Adrenal gland (tissue), 12 donors: ENCODE measurements around the gene HOPX. TPM values are rescaled to one million over a fixed set of nuclear protein-coding genes. Genes with fewer than 3 reads are reported as not detected.
"Not testable (repeated sequence)": the region's sequence is repeated elsewhere in the genome, so short reads cannot be mapped to it uniquely, and the experiment has no call there.

Source experiments
- DNase-seq, 7 donors: peaks; one replicate each; pipeline ENCODE4 v3.0.0-alpha.2; 2019 to 2020
- H3K27ac ChIP-seq, 5 donors: fragments of 200-600 bp; sonication (generic) in 4 of 5; 1 replicate in 3 of 5; 2 replicates in 2 of 5; pipeline versions ENCODE4 v1.5.1 to v1.8.0; 2016 to 2020; ENCODE audit warnings: mild to moderate bottlenecking in 1 of 5
- H3K27me3 ChIP-seq: fragments of 200-600 bp; 2 replicates; pipeline ENCODE4 v1.8.0; 2021
- H3K36me3 ChIP-seq, 2 donors: fragments of 200-600 bp; replicated peaks in 1 of 2; 1 replicate in 1 of 2; 2 replicates in 1 of 2; pipeline versions ENCODE4 v1.5.1 to v1.8.0; 2018 to 2022
- H3K4me1 ChIP-seq, 2 donors: fragments of 200-600 bp; replicated peaks in 1 of 2; 1 replicate in 1 of 2; 2 replicates in 1 of 2; pipeline versions ENCODE4 v1.5.1 to v1.8.0; 2018 to 2021
- H3K4me3 ChIP-seq, 4 donors: fragments of 200-600 bp; sonication (generic) in 3 of 4; one replicate each; pipeline ENCODE4 v1.5.1; 2016 to 2018
- H3K9me3 ChIP-seq, 3 donors: fragments of 200-600 bp; sonication (generic) in 1 of 3; replicated peaks in 1 of 3; 1 replicate in 2 of 3; 2 replicates in 1 of 3; pipeline versions ENCODE4 v1.5.1 to v1.8.0; 2016 to 2021
- POLR2A ChIP-seq, 2 donors: fragments of 450-650 bp; IDR thresholded peaks; one replicate each; pipeline ENCODE4 v1.6.1; 2017; ENCODE audit warnings: antibody characterized with exemption in 2 of 2, mild to moderate bottlenecking in 2 of 2, moderate library complexity in 1 of 2
- WGBS, 4 donors: extraction: QIAGEN DNeasy Blood & Tissue Kit in 2 of 4; methylation state at CpG; one replicate each; pipeline versions ENCODE4 v1.1.5 to v1.1.7; 2013 to 2017; 5-methylcytosine and 5-hydroxymethylcytosine counted together
- intact Hi-C, 2 donors: fragments of 100-400 bp; cut with DNase I; formaldehyde crosslinking; loops; one replicate each; pipeline versions ENCODE4 v1.14.1 to v1.15.0; 2022 to 2023
- polyA plus RNA-seq, 3 donors: library from polyadenylated mRNA; stranded (reverse); fragments of 200-250 nt in 2 of 3; fragments of 350-450 nt in 1 of 3; fragmentation: Illumina TruSeq in 1 of 3; extraction: RNeasy Lipid Tissue Mini Kit (QIAGEN cat#74804) in 1 of 3; gene quantifications; one replicate each; pipeline ENCODE4 v1.2.3, GENCODE V29; 2013 to 2014
- total RNA-seq, 9 donors: library from RNA; depleted of rRNA in 4 of 9; stranded (reverse); fragments of >200 nt in 4 of 9; fragments of 120-200 nt in 1 of 9; fragmentation: NEBNext Ultra II Directional in 1 of 9; extraction: Animal tissue kit (Norgen Biotek cat#: 25700) in 1 of 9; gene quantifications; one replicate each; pipeline versions ENCODE4 v1.1.0 to v1.2.4, GENCODE V29; 2013 to 2023
- TF ChIP-seq, protein P1 (sequence below), 6 experiments: fragments of 450-650 bp in 4 of 6; fragments of 200-600 bp in 2 of 6; sonication (generic) in 1 of 6; IDR thresholded peaks; 1 replicate in 5 of 6; 2 replicates in 1 of 6; pipeline versions ENCODE4 v1.5.1 to v1.8.0; 2016 to 2021; ENCODE audit warnings: antibody characterized with exemption in 6 of 6, mild to moderate bottlenecking in 2 of 6, moderate library complexity in 1 of 6
- donor health status: healthy with polysubstance abuse.
- donor health status: Bipolar disorder and iron deficiency.
- donor health status: DM: yes; HTN: yes; CAD: no.
- donor health status: DM: no; HTN: no; CAD: no.
- donor health status: DM: no; HTN: no; CAD: no.
- donor health status: DM: yes; HTN: yes; CAD: no.

Gene HOPX
- total and polyA plus RNA-seq, 12 donors, result 6.4 to 79.5 (median 28.8) TPM

DNA sequence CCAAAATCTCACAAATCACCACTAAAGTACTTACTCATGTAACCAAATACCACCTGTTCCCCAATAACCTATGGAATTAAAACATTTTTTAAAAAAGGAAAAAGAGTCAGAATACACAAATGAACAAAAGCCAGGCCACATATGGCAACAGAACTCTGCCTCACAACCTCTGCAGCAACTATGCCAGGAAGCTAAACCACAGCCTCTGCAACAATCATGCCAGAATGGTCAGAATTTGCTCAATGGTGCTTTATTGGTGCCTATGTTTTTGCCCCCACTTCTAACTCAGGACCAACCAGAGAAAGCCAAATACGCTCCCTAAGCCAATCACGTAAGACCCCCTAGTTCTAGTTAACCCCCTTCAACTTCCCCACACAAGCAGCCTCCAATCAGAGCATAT, 69.6 kb downstream of the HOPX start:
- intact Hi-C loops, result no loop called here
- Histone ChIP-seq H3K4me3 (no peak overlapping the region), H3K27me3 (no peaks in the 10 kb centered on the region), H3K27ac (no peak overlapping the region), H3K36me3 (no peaks in the 10 kb centered on the region), H3K9me3 (no peaks in the 10 kb centered on the region), H3K4me1 (no peaks in the 10 kb centered on the region)
- 66 to 80% (median 73%) methylated on average over 2 of the region's 2 CpGs for WGBS, 4 donors
- TF ChIP-seq, protein P1, sequence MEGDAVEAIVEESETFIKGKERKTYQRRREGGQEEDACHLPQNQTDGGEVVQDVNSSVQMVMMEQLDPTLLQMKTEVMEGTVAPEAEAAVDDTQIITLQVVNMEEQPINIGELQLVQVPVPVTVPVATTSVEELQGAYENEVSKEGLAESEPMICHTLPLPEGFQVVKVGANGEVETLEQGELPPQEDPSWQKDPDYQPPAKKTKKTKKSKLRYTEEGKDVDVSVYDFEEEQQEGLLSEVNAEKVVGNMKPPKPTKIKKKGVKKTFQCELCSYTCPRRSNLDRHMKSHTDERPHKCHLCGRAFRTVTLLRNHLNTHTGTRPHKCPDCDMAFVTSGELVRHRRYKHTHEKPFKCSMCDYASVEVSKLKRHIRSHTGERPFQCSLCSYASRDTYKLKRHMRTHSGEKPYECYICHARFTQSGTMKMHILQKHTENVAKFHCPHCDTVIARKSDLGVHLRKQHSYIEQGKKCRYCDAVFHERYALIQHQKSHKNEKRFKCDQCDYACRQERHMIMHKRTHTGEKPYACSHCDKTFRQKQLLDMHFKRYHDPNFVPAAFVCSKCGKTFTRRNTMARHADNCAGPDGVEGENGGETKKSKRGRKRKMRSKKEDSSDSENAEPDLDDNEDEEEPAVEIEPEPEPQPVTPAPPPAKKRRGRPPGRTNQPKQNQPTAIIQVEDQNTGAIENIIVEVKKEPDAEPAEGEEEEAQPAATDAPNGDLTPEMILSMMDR (IDR thresholded peaks at IDR 0.05), result no peak
- no peak for TF ChIP-seq POLR2A (IDR thresholded peaks at IDR 0.05)
- no peak for DNase-seq

DNA sequence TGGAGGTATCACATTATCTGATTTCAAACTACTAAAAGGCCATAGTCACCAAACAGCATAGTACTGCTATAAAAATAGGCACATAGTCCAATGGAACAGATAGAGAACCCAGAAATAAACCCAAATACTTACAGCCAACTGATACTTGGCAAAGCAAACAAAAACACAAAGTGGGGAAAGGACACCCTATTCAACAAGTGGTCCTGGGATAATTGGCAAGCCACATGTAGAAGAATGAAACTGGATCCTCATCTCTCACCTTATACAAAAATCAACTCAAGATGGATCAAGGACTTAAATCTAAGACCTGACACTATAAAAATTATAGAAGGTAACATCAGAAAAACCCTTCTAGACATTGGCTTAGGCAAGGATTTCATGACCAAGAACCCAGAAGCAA, 70.9 kb downstream of the HOPX start:
- H3K27me3 ChIP-seq, H3K4me1 ChIP-seq, H3K9me3 ChIP-seq, intact Hi-C loops, H3K4me3 ChIP-seq, DNase-seq, H3K36me3 ChIP-seq, H3K27ac ChIP-seq: not testable (repeated sequence)

DNA sequence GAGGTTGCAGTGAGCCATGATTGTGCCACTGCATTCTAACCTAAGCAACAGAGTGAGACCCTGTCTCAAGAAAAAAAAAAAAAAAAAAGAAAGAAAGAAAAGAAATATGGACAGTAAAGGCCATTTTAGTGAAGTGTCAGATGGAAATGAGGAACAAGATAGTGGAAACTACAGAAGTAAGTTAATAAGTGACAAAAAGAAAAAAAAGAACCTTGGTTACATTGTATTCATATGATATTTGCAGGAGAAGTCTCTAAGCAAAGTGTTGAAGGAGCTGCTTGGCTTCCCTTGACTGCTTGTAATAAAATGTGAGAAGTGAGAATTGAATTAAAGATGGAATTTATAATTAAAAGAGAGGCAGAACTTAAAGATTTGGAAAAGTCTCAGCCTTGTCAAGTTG, 73.2 kb downstream of the HOPX start:
- Histone ChIP-seq H3K36me3 (no peaks in the 10 kb centered on the region), H3K9me3 (no peaks in the 10 kb centered on the region), H3K27me3 (no peaks in the 10 kb centered on the region), H3K4me1 (no peaks in the 10 kb centered on the region), H3K4me3 (no peak overlapping the region), H3K27ac (no peak overlapping the region)
- TF ChIP-seq, protein P1 (IDR thresholded peaks at IDR 0.05), result no peak
- no peak for TF ChIP-seq POLR2A (IDR thresholded peaks at IDR 0.05)
- no peak for DNase-seq
- intact Hi-C loops, result no loop called here

DNA sequence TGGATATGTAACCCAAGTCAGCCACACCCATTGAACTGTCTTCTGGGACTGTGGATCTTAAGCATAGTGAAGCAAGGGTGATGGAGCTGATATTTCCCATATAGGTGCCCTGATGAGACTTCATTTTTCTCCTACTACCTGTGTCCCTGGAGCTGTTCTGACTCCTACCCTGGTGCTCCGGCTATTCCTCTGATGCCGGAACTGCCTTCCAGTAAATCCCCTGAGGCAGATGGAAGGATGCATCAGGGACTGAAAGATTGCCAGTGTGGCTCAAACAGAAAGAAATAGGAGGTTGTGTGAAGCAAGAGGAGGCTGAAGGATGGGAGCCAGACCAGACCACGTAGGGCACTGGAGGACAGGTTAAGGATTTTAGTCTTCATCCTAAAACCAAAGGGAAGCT, 74.7 kb downstream of the HOPX start:
- no peaks in the 10 kb centered on the region for H3K4me1 ChIP-seq
- WGBS, 4 donors, result 61 to 80% (median 75%) methylated on average over 2 to 3 of the region's 3 CpGs
- H3K27ac ChIP-seq, result no peak overlapping the region
- no peaks in the 10 kb centered on the region for H3K9me3 ChIP-seq
- no peaks in the 10 kb centered on the region for H3K27me3 ChIP-seq
- H3K36me3 ChIP-seq, result no peaks in the 10 kb centered on the region
- intact Hi-C loops, result no loop called here
- TF ChIP-seq POLR2A (IDR thresholded peaks at IDR 0.05), result no peak
- no peak overlapping the region for H3K4me3 ChIP-seq
- DNase-seq, result no peak

DNA sequence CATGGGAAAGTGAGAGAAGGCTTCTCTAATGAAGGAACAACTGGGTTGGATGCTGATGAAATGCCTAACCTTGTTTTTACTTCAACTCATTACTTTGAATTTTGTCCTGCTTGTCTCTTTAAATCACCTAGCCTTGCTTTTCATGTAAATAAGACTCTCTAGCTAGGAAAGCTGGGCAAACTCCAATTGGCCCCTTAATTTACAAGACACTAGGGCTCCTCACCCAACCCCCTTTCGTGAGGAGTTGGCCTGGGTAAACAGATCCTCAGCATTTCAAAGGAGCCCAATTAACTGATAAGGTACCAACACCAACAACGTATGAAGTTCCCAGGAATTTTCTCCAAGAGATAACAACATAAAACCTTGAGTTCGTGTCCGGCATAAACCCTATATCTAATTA, 75.6 kb downstream of the HOPX start:
- DNase-seq, H3K9me3 ChIP-seq, H3K4me3 ChIP-seq, H3K27me3 ChIP-seq, H3K27ac ChIP-seq, intact Hi-C loops, H3K36me3 ChIP-seq, H3K4me1 ChIP-seq: not testable (repeated sequence)
- WGBS, 4 donors, result 51 to 65% (median 58%) methylated on average over 4 of the region's 4 CpGs

DNA sequence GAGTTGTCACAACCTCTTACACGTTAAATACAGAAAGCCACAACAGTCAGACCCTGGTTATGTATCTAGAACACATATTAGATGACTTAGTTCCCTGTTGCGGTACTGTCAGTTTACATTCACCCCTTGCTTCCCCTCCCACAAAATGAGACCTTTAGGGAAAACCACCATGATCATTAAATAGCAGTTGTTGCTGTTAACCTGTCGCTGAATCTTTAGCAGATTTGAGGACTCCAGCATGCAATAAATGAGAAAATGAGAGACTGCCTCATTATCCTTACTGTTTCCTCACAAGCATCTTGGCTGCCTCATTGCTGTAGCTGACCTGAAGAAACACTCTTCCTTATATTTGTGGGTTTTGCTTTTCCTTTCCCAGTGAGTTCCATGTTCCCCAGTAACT, 77.8 kb downstream of the HOPX start:
- TF ChIP-seq, protein P1 (IDR thresholded peaks at IDR 0.05), result no peak
- no peak for TF ChIP-seq POLR2A (IDR thresholded peaks at IDR 0.05)
- Histone ChIP-seq H3K27me3 (no peaks in the 10 kb centered on the region), H3K4me1 (no peaks in the 10 kb centered on the region), H3K36me3 (no peaks in the 10 kb centered on the region), H3K4me3 (no peak overlapping the region), H3K27ac (no peak overlapping the region), H3K9me3 (no peaks in the 10 kb centered on the region)
- 81 to 85% (median 82%) methylated on average over 3 of the region's 3 CpGs for WGBS, 4 donors
- no peak for DNase-seq
- intact Hi-C loops, result no loop called here

Other genes starting within 250 kb of the HOPX start
- gene PPAT, start 245.7 kb downstream of the HOPX start, total RNA-seq, result 10 to 100 TPM in 5 of 9 donors, 1 to 10 TPM in 4; 6.0 to 19.9 (median 14.3) TPM
- gene PPAT, start 245.7 kb downstream of the HOPX start, polyA plus RNA-seq, result 10 to 100 TPM in 1 of 3 donors, 1 to 10 TPM in 2; 1.8 to 15.7 (median 2.0) TPM
- 10 to 100 TPM; 19.4 to 84.2 (median 56.2) TPM for gene PAICS, start 245.0 kb downstream of the HOPX start, total RNA-seq
- 100 to 1,000 TPM in 1 of 3 donors, 10 to 100 TPM in 2; 29.2 to 129 (median 39.2) TPM for gene PAICS, start 245.0 kb downstream of the HOPX start, polyA plus RNA-seq
- gene SRP72, start 213.7 kb downstream of the HOPX start, total RNA-seq, result 100 to 1,000 TPM in 1 of 9 donors, 10 to 100 TPM in 8; 28.0 to 160 (median 78.2) TPM
- gene SRP72, start 213.7 kb downstream of the HOPX start, polyA plus RNA-seq, result 100 to 1,000 TPM in 1 of 3 donors, 10 to 100 TPM in 2; 32.4 to 207 (median 32.7) TPM
- gene ARL9, start 175.5 kb downstream of the HOPX start, total RNA-seq, result 1 to 10 TPM in 1 of 9 donors, under 1 TPM in 5, not detected in 3; 0.28 to 1.1 (median 0.40) TPM
- 1 to 10 TPM in 1 of 3 donors, under 1 TPM in 2; 0.66 to 1.2 (median 0.88) TPM for gene ARL9, start 175.5 kb downstream of the HOPX start, polyA plus RNA-seq
- 1 to 10 TPM in 1 of 9 donors, not detected in 8; 1.4 TPM for gene SPINK2, start 140.4 kb upstream of the HOPX start, total RNA-seq
- gene SPINK2, start 140.4 kb upstream of the HOPX start, polyA plus RNA-seq, result not detected
- 10 to 100 TPM; 19.8 to 42.3 (median 32.8) TPM for gene REST, start 226.6 kb upstream of the HOPX start, total RNA-seq
- gene REST, start 226.6 kb upstream of the HOPX start, polyA plus RNA-seq, result 10 to 100 TPM in 1 of 3 donors, 1 to 10 TPM in 2; 3.3 to 16.4 (median 6.4) TPM